NCI-H748 (cell line): ENCODE results near the gene MCTP1.
"Not testable (repeated sequence)": the region's sequence is repeated elsewhere in the genome, so short reads cannot be mapped to it uniquely, and the experiment has no call there.

Experiments
- DNase-seq: peaks from one replicate; lab custom pipeline; 2025; ENCODE audit not compliant: unreplicated experiment; lab: John Stamatoyannopoulos, UW

Gene MCTP1

GRCh38 chr5:94891565-94891964 is 393.3 kb downstream of the MCTP1 start:
- no peak for DNase-seq

GRCh38 chr5:94890907-94891306 is 394.0 kb downstream of the MCTP1 start:
- DNase-seq = no peak

- no peak for DNase-seq
These were observed 396.2 kb downstream of the MCTP1 start for GRCh38 chr5:94888674-94889073.

GRCh38 chr5:94885931-94886330 is 399.0 kb downstream of the MCTP1 start:
- DNase-seq = no peak

GRCh38 chr5:94884311-94884710 is 400.6 kb downstream of the MCTP1 start:
- peak; percentile 17 for DNase-seq

- no peak for DNase-seq
These were observed 412.4 kb downstream of the MCTP1 start for GRCh38 chr5:94872526-94872925.

- DNase-seq = peak; percentile 10
These were observed 414.2 kb downstream of the MCTP1 start for GRCh38 chr5:94870511-94871183.

GRCh38 chr5:94869921-94870320 is 415.0 kb downstream of the MCTP1 start:
- DNase-seq = no peak

GRCh38 chr5:94863951-94864350 is 420.9 kb downstream of the MCTP1 start:
- no peak for DNase-seq

- DNase-seq = peak; percentile 14
These were observed 427.8 kb downstream of the MCTP1 start for GRCh38 chr5:94857111-94857510.

GRCh38 chr5:94856257-94856800 is 428.6 kb downstream of the MCTP1 start:
- DNase-seq = peak; percentile 81

- peak; percentile 79 for DNase-seq
These were observed 429.4 kb downstream of the MCTP1 start for GRCh38 chr5:94855543-94855942.

- DNase-seq = no peak
These were observed 431.8 kb downstream of the MCTP1 start for GRCh38 chr5:94853120-94853519.

- DNase-seq = no peak
These were observed 433.9 kb downstream of the MCTP1 start for GRCh38 chr5:94850960-94851359.

GRCh38 chr5:94849821-94850736 is 434.8 kb downstream of the MCTP1 start:
- DNase-seq = peak; percentile 84

- DNase-seq = no peak
These were observed 435.6 kb downstream of the MCTP1 start for GRCh38 chr5:94849324-94849723.

GRCh38 chr5:94847726-94848125 is 437.2 kb downstream of the MCTP1 start:
- DNase-seq = no peak

GRCh38 chr5:94847019-94847418 is 437.9 kb downstream of the MCTP1 start:
- no peak for DNase-seq

- not testable (repeated sequence) for DNase-seq
These were observed 439.2 kb downstream of the MCTP1 start for GRCh38 chr5:94845696-94846095.

GRCh38 chr5:94841598-94842322 is 443.1 kb downstream of the MCTP1 start:
- no peak for DNase-seq

GRCh38 chr5:94833851-94834250 is 451.0 kb downstream of the MCTP1 start:
- no peak for DNase-seq
